Renal cortical epithelial cell (primary cell): ENCODE measurements around the gene NEK5. TPM values are rescaled to one million over a fixed set of nuclear protein-coding genes. Genes with fewer than 3 reads are reported as not detected.

Experiments
- DNase-seq: peaks from one replicate; pipeline ENCODE4 v3.0.0-alpha.2; 2011; ENCODE audit warnings: low read depth
- total RNA-seq: library from RNA; depleted of rRNA; stranded (reverse); fragments of >200 nt; gene quantifications from 2 replicates; pipeline ENCODE4 v1.2.3, GENCODE V29; 2014

NEK5 gene
- total RNA-seq, 1 donor from 2014 or later, result 1.4 TPM

GRCh38 chr13:52011632-52012511, 117.0 kb downstream of the NEK5 start, which contains the start of gene ALG11:
Gene ALG11, plus strand, starts transcription at chr13:52012398. Its CDS starts 21 bp downstream, at chr13:52012419.
- peak; percentile 95 for DNase-seq

- no peak for DNase-seq
Measured at GRCh38 chr13:52010890-52011631, 117.8 kb downstream of the NEK5 start, which contains the start of gene ATP7B. Gene ATP7B, minus strand, starts transcription at chr13:52011450. Its CDS starts 113 bp downstream, at chr13:52011337.

- DNase-seq, result no peak
Measured at GRCh38 chr13:52009946-52010345, 118.9 kb downstream of the NEK5 start.

- no peak for DNase-seq
Measured at GRCh38 chr13:52006523-52007245, 122.2 kb downstream of the NEK5 start.

- peak; percentile 41 for DNase-seq
Measured at GRCh38 chr13:52005841-52006522, 122.9 kb downstream of the NEK5 start.

- no peak for DNase-seq
Measured at GRCh38 chr13:52004511-52005170, 124.2 kb downstream of the NEK5 start.

GRCh38 chr13:52003541-52003940, 125.3 kb downstream of the NEK5 start:
- DNase-seq, result no peak

- DNase-seq, result no peak
Measured at GRCh38 chr13:52002361-52002760, 126.5 kb downstream of the NEK5 start.

GRCh38 chr13:52001120-52001731, 127.6 kb downstream of the NEK5 start:
- DNase-seq, result peak; percentile 61

- no peak for DNase-seq
Measured at GRCh38 chr13:51999921-52000320, 129.0 kb downstream of the NEK5 start.

- DNase-seq, result peak; percentile 47
Measured at GRCh38 chr13:51999510-51999911, 129.4 kb downstream of the NEK5 start.

GRCh38 chr13:51998723-51999509, 130.0 kb downstream of the NEK5 start:
- no peak for DNase-seq

- DNase-seq, result no peak
Measured at GRCh38 chr13:51997641-51998330, 131.1 kb downstream of the NEK5 start.

- no peak for DNase-seq
Measured at GRCh38 chr13:51997186-51997585, 131.7 kb downstream of the NEK5 start.

GRCh38 chr13:51996641-51997040, 132.2 kb downstream of the NEK5 start:
- no peak for DNase-seq

- no peak for DNase-seq
Measured at GRCh38 chr13:51995677-51996551, 133.0 kb downstream of the NEK5 start.

GRCh38 chr13:51993713-51994112, 135.2 kb downstream of the NEK5 start:
- no peak for DNase-seq
